Adrenal gland (tissue), 12 donors: ENCODE data around the gene NEMP1. TPM values are rescaled to one million over a fixed set of nuclear protein-coding genes. Genes with fewer than 3 reads are reported as not detected.
A peak's percentile ranks its signal among the peaks of the same experiment; 100 is the strongest.

Experiments used
- DNase-seq, 7 donors: peaks; one replicate each; pipeline ENCODE4 v3.0.0-alpha.2; 2019 to 2020
- H3K27ac ChIP-seq, 5 donors: fragments of 200-600 bp; sonication (generic) in 4 of 5; 1 replicate in 3 of 5; 2 replicates in 2 of 5; pipeline versions ENCODE4 v1.5.1 to v1.8.0; 2016 to 2020; ENCODE audit warnings: mild to moderate bottlenecking in 1 of 5
- H3K27me3 ChIP-seq: fragments of 200-600 bp; 2 replicates; pipeline ENCODE4 v1.8.0; 2021
- H3K36me3 ChIP-seq, 2 donors: fragments of 200-600 bp; replicated peaks in 1 of 2; 1 replicate in 1 of 2; 2 replicates in 1 of 2; pipeline versions ENCODE4 v1.5.1 to v1.8.0; 2018 to 2022
- H3K4me1 ChIP-seq, 2 donors: fragments of 200-600 bp; replicated peaks in 1 of 2; 1 replicate in 1 of 2; 2 replicates in 1 of 2; pipeline versions ENCODE4 v1.5.1 to v1.8.0; 2018 to 2021
- H3K4me3 ChIP-seq, 4 donors: fragments of 200-600 bp; sonication (generic) in 3 of 4; one replicate each; pipeline ENCODE4 v1.5.1; 2016 to 2018
- H3K9me3 ChIP-seq, 3 donors: fragments of 200-600 bp; sonication (generic) in 1 of 3; replicated peaks in 1 of 3; 1 replicate in 2 of 3; 2 replicates in 1 of 3; pipeline versions ENCODE4 v1.5.1 to v1.8.0; 2016 to 2021
- POLR2A ChIP-seq, 2 donors: fragments of 450-650 bp; IDR thresholded peaks; one replicate each; pipeline ENCODE4 v1.6.1; 2017; ENCODE audit warnings: antibody characterized with exemption in 2 of 2, mild to moderate bottlenecking in 2 of 2, moderate library complexity in 1 of 2
- WGBS, 4 donors: extraction: QIAGEN DNeasy Blood & Tissue Kit in 2 of 4; methylation state at CpG; one replicate each; pipeline versions ENCODE4 v1.1.5 to v1.1.7; 2013 to 2017; 5-methylcytosine and 5-hydroxymethylcytosine counted together
- intact Hi-C, 2 donors: fragments of 100-400 bp; cut with DNase I; formaldehyde crosslinking; loops; one replicate each; pipeline versions ENCODE4 v1.14.1 to v1.15.0; 2022 to 2023
- polyA plus RNA-seq, 3 donors: library from polyadenylated mRNA; stranded (reverse); fragments of 200-250 nt in 2 of 3; fragments of 350-450 nt in 1 of 3; fragmentation: Illumina TruSeq in 1 of 3; extraction: RNeasy Lipid Tissue Mini Kit (QIAGEN cat#74804) in 1 of 3; gene quantifications; one replicate each; pipeline ENCODE4 v1.2.3, GENCODE V29; 2013 to 2014
- total RNA-seq, 9 donors: library from RNA; depleted of rRNA in 4 of 9; stranded (reverse); fragments of >200 nt in 4 of 9; fragments of 120-200 nt in 1 of 9; fragmentation: NEBNext Ultra II Directional in 1 of 9; extraction: Animal tissue kit (Norgen Biotek cat#: 25700) in 1 of 9; gene quantifications; one replicate each; pipeline versions ENCODE4 v1.1.0 to v1.2.4, GENCODE V29; 2013 to 2023
- TF ChIP-seq, protein P1 (sequence below), 6 experiments: fragments of 450-650 bp in 4 of 6; fragments of 200-600 bp in 2 of 6; sonication (generic) in 1 of 6; IDR thresholded peaks; 1 replicate in 5 of 6; 2 replicates in 1 of 6; pipeline versions ENCODE4 v1.5.1 to v1.8.0; 2016 to 2021; ENCODE audit warnings: antibody characterized with exemption in 6 of 6, mild to moderate bottlenecking in 2 of 6, moderate library complexity in 1 of 6
- donor health status: healthy with polysubstance abuse.
- donor health status: Bipolar disorder and iron deficiency.
- donor health status: DM: yes; HTN: yes; CAD: no.
- donor health status: DM: no; HTN: no; CAD: no.
- donor health status: DM: no; HTN: no; CAD: no.
- donor health status: DM: yes; HTN: yes; CAD: no.

The NEMP1 gene
- total and polyA plus RNA-seq, 12 donors: 2.7 to 16.4 (median 7.6) TPM

DNA sequence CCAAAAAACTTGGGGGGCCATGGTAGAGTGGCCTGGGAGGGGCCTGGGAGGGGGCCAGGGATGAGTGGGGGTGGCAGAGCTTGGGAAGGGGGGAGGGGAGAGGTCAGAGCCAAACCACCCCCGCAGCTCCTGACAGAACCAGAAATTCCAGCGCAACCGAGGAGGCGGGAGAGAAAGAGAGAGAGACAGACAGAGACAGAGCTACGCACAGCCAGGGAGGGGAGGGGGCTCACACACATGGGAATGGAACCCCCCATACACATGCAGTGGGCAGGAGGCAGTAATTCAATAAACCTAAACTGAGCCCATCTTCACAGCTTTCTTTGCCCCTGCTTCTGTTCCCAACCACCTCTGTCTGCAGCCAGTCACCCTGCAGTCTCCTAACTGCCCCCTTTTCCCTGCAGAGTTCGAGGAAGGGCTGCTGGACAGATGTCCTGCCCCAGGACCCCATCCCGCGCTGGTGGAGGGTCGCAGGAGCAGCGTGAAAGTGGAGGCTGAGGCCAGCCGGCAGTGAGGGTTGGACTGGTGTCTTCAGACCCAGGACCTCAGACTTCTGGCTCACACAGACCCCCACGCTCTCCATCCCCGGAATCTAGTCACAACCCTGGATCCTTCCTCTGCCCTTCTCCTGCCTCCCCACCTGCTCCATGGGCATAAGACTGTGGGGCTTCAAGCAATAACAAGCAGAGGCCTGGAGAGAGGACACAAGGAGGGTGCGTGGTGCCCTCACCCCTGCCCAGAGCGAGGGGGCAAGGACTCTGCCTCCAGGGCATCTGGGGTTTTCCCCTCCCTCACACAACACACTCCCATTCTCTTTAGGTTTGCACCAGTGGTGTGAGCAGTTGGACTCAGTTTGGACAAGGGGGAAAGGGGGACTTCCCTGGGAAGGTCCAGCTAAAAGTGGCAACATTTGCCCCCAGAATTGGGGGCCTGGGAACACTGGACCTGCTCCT is 15.9 kb upstream of the NEMP1 start:
- peak in 3 of 7 donors; percentile 13 to 54 (median 30) for DNase-seq
- WGBS, 4 donors: 46 to 53% (median 49%) methylated on average over 9 to 15 of the region's 15 CpGs
- peaks cover 0 to 77% of the 10 kb centered on the region in 2 donors for H3K36me3 ChIP-seq

DNA sequence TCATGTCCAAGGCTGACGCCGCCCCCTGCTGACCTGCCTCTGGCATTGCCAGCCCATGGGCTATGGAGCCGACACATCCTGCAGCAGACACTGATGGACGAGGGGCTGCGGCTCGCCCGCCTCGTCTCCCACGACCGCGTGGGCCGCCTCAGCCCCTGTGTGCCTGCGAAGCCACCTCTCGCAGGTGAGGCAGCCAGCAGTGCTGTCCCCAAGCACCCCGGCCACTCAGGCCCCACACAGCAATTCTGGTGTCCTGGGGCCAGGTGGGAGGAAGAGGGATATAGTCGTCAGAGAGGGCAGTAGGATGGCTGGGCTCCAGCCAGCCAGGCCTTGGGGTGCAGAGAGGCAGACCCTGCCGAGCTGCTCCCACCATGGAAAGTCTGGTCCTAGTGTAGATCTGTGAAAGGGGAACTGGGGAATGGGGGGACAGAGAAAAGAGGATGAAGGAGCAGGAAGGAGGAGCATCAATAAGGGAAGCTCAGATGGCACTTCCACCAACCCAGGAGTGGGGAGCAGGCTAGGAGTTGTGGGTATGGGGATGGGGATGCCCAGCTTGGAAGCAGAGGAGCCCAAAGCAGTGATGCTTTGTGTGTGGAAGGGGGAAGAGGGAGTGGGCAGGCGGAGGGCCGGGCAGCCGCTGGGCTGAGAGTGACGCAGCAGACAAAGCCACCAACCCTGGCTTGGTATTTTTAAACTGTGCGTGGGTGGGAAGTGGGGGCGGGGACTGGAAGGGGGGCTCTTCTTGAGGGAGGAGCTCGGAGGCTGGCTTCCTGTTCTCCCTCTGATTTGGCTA is 15.0 kb upstream of the NEMP1 start:
- peak overlapping the region in 3 of 5 donors; percentile 47 to 73 (median 61) for H3K27ac ChIP-seq
- no peak overlapping the region for H3K4me3 ChIP-seq
- peak; percentile 63 to 89 (median 72) for DNase-seq
- H3K36me3 ChIP-seq: peaks cover 0 to 68% of the 10 kb centered on the region in 2 donors
- no peaks in the 10 kb centered on the region for H3K9me3 ChIP-seq
- intact Hi-C loops: no loop called here
- no peaks in the 10 kb centered on the region for H3K27me3 ChIP-seq
- no peak for TF ChIP-seq POLR2A (IDR thresholded peaks at IDR 0.05)
- TF ChIP-seq, protein P1, sequence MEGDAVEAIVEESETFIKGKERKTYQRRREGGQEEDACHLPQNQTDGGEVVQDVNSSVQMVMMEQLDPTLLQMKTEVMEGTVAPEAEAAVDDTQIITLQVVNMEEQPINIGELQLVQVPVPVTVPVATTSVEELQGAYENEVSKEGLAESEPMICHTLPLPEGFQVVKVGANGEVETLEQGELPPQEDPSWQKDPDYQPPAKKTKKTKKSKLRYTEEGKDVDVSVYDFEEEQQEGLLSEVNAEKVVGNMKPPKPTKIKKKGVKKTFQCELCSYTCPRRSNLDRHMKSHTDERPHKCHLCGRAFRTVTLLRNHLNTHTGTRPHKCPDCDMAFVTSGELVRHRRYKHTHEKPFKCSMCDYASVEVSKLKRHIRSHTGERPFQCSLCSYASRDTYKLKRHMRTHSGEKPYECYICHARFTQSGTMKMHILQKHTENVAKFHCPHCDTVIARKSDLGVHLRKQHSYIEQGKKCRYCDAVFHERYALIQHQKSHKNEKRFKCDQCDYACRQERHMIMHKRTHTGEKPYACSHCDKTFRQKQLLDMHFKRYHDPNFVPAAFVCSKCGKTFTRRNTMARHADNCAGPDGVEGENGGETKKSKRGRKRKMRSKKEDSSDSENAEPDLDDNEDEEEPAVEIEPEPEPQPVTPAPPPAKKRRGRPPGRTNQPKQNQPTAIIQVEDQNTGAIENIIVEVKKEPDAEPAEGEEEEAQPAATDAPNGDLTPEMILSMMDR (IDR thresholded peaks at IDR 0.05): peak; percentile 16 to 54 (median 38)
- 14 to 40% (median 39%) methylated on average over 10 to 24 of the region's 24 CpGs for WGBS, 4 donors
- peaks cover 8 to 43% of the 10 kb centered on the region in 2 donors for H3K4me1 ChIP-seq

More for the DNA sequence above, 15.9 kb upstream of the NEMP1 start:
- H3K27me3 ChIP-seq: no peaks in the 10 kb centered on the region
- H3K4me3 ChIP-seq: no peak overlapping the region
- intact Hi-C loops: no loop called here
- peak overlapping the region in 3 of 5 donors; percentile 47 to 73 (median 61) for H3K27ac ChIP-seq
- peaks cover 8 to 43% of the 10 kb centered on the region in 2 donors for H3K4me1 ChIP-seq
- TF ChIP-seq POLR2A (IDR thresholded peaks at IDR 0.05): peak in 1 of 2 donors; percentile 3
- TF ChIP-seq, protein P1 (IDR thresholded peaks at IDR 0.05): no peak
- H3K9me3 ChIP-seq: no peaks in the 10 kb centered on the region

DNA sequence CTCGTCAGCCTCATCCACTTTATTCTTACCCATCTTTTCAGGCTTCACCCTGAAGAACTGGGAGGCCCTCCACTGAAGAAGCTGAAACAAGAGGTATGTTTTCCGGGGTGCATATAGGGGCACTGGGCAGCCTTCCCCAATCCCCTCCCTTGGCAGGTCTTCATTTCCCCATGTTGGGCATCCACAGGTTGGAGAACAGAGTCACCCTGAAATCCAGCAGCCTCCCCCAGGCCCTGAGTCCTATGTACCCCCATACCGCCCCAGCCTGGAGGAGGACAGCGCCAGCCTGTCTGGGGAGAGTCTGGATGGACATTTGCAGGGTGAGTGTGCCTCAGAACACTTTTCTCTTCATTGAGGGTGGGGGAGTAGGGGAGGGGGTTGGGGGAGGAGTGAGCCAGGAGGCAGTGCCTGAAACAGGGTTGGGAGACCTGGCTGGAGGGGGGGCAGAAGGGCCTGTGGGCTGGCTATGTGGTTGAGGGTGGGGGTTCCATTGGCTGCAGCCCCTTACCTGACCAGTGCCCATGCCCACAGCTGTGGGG is 14.4 kb upstream of the NEMP1 start:
- Histone ChIP-seq H3K4me3 (no peak overlapping the region), H3K27me3 (no peaks in the 10 kb centered on the region), H3K36me3 (peaks cover 0 to 61% of the 10 kb centered on the region in 2 donors), H3K27ac (peak overlapping the region in 2 of 5 donors; percentile 61 to 73), H3K4me1 (peaks cover 12 to 47% of the 10 kb centered on the region in 2 donors), H3K9me3 (no peaks in the 10 kb centered on the region)
- TF ChIP-seq, protein P1 (IDR thresholded peaks at IDR 0.05): no peak
- TF ChIP-seq POLR2A (IDR thresholded peaks at IDR 0.05): no peak
- intact Hi-C loops: no loop called here
- WGBS, 4 donors: 81 to 94% (median 85%) methylated on average over 3 to 4 of the region's 4 CpGs
- peak in 1 of 7 donors; percentile 22 for DNase-seq
